Activated T-cell treated with anti-CD3 and anti-CD28 coated beads, Interleukin-2, amount 50 U/mL, for 1 hour (primary cell): ENCODE measurements around the gene PTCH1.

Experiments
- DNase-seq: peaks from one replicate; pipeline ENCODE4 v3.0.0-alpha.2; 2020

The PTCH1 gene

GRCh38 chr9:95461448-95462248 is 55.1 kb downstream of the PTCH1 start:
- no peak for DNase-seq

GRCh38 chr9:95460518-95461164 is 56.1 kb downstream of the PTCH1 start:
- no peak for DNase-seq

GRCh38 chr9:95459851-95460517 is 56.8 kb downstream of the PTCH1 start:
- DNase-seq = no peak

DNA sequence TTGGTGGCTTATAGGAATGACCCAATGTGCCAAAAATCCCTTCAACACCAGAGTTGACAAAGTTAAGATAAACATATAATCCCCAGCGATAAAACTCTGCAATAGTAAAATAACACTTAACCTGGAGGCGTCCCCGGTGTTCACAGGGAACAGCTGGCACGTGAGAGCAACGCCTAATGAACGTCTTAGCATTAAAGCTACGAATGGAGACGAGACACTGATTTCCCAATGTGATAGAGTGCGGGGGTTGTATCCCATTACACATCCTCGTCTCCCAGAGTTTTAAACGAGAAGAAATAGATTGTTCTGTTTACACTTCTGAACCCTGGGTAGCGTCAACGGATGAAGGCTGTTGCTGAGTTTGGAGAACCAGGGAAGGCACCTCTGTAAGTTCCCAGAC is 57.6 kb downstream of the PTCH1 start:
- DNase-seq = no peak

DNA sequence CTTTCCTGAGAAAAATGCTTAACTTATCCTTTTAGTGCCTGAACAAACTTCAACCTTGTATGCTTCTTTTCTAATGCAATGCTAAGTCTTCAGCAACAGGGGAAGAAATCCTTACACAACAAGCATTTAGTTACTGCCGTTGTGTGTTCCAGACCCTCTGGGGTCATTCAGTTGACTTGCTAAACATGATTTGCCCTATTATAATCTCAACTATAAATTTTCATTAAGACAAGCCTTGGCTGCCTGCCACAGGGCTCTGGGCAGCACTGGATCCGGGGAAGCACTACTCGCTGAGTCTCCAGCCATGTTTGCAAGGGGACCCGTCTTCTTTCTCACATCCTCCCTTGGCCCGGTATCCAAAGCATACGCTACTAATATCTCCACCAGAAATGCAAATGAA is 58.1 kb downstream of the PTCH1 start:
- DNase-seq = no peak

DNA sequence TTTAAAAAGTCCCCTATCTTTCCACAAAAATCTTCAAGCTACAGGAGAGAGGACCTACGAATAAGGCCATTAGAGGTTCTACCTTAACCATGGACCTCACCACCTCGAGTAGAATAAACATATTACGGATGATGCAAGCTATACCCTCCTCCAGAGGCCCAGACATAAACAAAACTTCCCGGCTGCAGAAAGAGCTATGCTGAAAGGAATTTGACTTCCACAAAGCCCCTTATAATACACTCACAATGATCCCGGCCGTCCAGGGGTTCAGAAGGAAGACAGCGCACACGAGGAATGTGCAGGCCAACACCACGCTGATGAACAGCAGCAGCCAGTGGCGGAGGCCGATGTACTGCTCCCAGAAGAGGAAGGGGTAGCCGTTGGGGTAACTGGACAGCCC is 59.0 kb downstream of the PTCH1 start:
- DNase-seq = no peak

- DNase-seq = no peak
These were observed 61.1 kb downstream of the PTCH1 start for GRCh38 chr9:95455714-95456113.

DNA sequence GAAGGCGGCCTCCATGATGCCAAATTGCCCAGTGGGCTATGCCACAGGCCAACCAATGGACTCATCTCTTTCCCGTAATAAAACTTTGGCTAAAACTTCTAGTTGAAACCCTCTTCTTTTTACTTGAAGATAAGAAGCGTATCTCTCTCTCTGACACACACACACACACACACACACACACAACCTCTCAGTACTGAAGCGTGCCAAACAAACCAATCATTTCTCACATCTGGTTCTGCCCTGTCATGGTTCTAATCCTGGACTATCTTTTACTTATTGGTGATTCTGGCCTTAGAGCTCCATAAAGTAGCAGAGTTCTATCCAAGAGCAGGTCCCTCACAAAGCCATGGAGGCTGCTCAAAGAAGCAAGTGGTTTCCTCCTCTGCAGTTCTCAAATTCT is 64.6 kb downstream of the PTCH1 start:
- DNase-seq = no peak

GRCh38 chr9:95451065-95451426 is 65.7 kb downstream of the PTCH1 start:
- no peak for DNase-seq

DNA sequence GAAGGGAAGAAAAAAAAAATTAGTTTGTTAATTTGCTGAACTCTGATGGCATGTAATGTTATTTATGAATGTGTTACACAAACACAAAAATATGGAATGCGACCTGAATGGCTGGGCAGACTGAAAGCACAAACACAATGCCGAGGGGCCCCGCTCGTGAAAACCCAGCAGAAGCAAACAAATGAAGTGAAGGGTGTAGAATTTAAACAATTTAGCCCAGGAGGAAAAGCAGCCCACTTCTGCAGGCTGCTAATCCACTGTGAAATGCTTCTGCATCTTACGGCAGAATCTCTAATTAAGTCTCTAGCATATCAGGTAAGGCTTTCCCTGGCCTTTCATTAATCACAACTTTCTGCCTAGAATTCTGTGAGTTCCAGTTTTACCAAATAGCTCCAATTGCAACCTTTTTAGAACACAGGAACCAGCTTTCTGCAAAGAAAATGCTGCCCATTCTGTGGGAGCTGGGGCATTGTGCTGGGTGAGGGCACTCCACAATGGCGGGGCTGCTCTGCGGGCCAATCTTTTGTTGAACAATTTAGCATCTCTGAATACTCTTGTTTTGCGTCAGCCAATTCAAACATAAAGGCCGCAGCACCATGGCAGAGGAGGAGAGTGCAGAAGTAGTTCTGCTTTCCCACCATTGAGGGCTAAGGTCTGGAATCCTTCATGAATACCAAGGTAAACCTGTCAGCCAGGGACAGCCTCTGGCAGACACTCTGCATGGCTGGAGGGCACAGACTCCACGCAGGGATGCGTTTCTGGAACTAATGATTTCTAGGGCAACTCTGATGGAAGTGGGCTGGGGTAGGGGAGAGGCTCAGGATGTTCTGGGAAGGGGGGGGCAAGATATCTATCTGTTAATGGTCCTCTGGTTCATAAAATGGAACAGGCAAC is 66.4 kb downstream of the PTCH1 start:
- no peak for DNase-seq

DNA sequence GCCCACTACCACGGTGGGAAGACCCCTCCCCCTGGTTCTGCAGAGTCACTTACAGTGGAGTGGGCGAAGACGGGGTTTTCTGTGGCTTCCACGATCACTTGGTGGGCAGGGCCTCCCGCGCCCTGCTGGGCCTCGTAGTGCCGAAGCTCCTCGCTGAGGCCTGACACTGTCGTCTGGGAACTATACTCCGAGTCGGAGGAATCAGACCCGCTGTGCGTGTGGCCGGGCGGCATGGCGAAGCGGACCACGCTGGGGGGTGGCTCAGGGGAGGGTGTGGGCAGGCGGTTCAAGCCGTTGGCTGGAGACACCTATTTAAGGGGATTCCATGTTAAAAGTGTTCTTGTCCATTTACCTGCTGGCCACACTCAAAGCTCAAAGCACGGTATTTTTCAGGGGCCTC is 67.8 kb downstream of the PTCH1 start:
- no peak for DNase-seq

DNA sequence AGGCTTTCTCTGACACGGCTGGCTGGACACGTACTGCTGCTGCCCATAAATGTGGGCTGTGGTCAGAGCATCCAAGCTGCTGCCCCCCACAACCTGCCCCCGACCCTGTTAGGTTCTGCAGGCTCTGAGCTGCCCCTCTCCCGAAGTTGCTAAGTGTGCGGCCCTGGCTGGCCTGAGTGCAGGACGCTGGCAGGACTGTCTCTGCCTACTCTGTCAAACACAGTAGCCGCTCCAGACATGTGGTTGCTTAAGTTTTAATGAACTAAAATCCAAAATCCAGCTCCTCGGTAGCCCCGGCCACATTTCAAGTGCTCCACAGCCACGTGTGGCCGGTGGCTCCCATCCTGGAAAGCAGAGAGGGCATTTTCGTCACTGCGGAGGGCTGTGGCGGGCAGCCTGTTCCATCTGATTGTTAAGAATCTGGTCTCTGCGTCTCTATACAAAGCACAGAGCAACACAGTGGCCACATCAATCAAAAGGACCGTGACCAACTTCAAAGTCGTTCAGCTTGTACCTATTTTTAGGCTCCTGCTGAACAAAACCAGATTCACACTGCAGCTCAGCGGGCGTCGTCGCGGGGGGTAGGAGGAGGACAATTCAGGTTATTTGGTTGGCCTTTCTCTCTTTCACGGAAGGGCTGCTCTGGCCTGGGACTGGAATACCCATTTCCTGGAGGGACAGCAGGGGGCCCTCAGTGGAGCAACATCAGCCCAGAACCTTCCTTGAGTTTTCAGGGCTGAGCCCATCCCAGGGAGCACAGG is 68.9 kb downstream of the PTCH1 start:
- DNase-seq = no peak

DNA sequence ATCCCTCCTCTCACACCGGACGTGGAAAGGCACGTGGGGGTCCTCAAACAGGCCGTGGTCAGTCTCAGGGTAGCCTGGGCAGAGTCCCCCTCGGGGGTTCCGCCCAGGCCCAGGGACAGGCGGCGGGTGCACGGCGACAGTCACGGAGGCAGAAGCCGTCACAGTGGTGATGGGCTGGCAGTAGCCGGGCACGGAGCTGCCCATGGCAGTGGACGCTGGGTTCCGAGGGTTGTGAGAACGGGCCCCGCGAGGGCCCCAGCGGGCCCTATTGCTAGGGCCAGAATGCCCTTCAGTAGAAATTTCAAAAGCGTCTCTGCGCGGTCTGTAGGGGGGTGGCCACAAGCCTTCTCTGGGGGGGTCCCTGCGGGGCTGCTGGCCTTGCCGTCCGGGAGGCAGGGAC is 69.8 kb downstream of the PTCH1 start:
- DNase-seq = no peak

- DNase-seq = no peak
These were observed 70.5 kb downstream of the PTCH1 start for GRCh38 chr9:95446259-95446658.

DNA sequence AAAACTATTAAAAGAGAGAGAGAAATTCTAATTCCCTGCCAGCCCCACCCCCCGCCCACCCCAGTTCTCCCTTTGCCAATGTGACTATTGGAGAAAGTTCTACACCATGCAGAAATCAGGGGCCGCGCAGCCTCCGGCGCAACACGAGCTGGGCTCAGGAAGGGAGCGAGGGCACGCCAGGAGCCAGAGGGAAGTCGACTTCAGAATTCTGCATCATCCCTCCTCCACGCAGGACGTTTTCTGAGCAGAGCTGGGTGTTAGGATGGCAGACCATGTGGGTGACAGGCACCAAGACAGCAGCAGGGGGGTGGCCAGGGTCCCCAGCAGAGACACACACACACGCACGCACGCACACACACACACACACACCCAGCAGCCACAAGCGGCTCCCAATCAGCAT is 72.6 kb downstream of the PTCH1 start:
- no peak for DNase-seq

- no peak for DNase-seq
These were observed 73.5 kb downstream of the PTCH1 start for GRCh38 chr9:95443301-95443700.

DNA sequence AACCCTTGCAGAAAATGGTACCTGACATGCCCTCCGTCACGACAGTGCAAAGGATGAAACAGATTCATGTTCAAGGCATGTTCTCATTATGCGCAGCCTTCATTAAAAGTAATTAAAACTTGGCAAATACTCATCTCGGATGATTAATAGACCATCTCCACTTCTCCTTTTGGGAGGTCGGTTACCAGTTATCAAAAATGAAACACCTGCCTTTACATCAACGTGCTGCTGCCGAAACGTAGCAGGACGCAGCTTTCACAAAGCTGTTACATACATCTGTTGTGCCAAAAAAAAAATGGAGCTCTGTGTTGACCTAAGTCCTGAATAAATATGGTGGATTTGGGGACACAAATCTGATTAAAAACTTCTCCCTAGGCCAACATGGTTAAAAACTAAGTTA is 75.7 kb downstream of the PTCH1 start:
- DNase-seq = no peak

DNA sequence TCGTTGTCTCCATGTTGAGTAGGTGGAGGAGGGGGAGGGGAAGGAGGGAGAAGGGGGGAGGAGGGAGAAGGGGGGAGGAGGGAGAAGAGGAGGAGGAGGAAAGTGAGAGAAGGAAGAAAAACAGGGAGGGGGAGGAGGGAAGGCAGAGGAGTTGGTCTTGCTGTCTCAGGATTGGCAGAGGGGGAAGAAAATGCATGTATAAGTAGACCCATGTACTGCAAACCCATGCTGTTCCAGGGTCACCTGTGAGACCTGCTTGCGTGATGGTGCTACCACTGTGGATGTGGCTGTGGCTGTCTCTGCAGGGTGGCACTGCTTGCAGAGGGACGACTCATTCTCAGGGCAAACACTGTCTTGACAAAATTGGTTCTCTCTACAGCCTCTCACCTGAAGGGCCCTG is 76.3 kb downstream of the PTCH1 start:
- no peak for DNase-seq

DNA sequence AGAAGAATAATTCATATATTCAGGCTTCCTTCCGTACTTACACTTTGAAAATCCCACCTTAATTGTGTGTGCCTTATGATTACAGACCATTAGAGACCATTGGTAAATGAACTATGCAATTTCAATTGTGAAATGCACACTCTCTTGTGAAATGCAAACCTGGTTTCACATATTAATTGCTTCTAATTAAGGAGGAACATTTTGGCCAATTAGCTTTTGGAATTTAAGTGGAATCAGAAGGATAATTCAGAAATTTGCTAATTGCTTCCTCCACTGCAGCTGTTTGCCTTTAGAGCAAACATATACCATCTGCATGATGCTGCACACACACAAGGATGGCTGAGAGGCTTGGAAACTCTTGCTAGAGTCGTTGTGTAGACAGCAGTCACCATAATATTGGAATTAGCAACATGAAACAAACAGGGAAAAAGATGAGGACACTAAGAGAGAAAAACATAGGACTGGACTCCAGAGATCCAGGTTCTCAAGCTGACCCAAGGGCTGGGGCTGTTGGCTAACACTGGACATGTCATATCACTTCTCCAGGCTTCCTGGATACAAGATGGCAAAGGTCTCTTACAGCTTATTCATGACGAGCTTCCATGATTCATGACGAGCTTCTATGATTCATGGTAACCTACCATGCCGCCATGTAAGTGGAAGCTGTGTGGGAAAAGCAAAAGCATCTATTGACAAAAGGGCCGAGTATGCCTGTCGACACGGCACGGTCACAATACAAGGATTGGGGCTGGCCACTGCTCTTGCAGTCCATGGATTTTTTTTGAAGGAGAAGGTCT is 78.0 kb downstream of the PTCH1 start:
- DNase-seq = no peak

GRCh38 chr9:95437559-95437958 is 79.2 kb downstream of the PTCH1 start:
- DNase-seq = no peak

GRCh38 chr9:95436416-95436815 is 80.4 kb downstream of the PTCH1 start:
- DNase-seq = no peak
